Uterus (tissue), 2 donors: ENCODE measurements around the gene NAV2.

Experiments used
- CTCF ChIP-seq, 4 experiments: fragments of 200-600 bp in 2 of 4; fragments of 450-650 bp in 2 of 4; sonication (generic) in 2 of 4; IDR thresholded peaks; one replicate each; pipeline ENCODE4 v1.5.1; 2016 to 2019; ENCODE audit warnings: antibody characterized with exemption in 4 of 4, mild to moderate bottlenecking in 2 of 4, moderate library complexity in 1 of 4
- POLR2A ChIP-seq, 2 donors: fragments of 450-650 bp; IDR thresholded peaks; one replicate each; pipeline ENCODE4 v1.6.1; 2016; ENCODE audit warnings: antibody characterized with exemption in 2 of 2, mild to moderate bottlenecking in 1 of 2, moderate library complexity in 1 of 2

DNA sequence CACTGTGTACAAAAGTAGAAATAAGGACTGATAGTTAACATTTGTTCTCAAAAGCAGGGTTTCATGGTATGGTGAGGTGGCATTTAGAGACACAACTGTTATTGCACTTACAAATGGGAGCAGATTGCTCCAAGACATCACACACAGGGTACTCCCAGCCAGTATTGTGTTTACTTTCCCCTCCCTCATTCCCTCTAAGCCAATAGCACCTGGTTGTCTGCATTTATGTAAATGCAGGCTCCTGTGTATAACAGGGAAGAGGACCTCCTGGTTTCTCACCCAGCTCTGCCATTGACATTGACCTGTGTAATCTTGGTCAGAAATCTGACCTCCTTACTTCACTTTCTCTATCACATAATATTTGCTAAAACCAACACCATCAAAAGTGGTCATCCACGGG, 154.4 kb downstream of the NAV2 start:
- TF ChIP-seq CTCF (IDR thresholded peaks at IDR 0.05) (no peak), POLR2A (IDR thresholded peaks at IDR 0.05) (no peak)
